Retinal pigment epithelial cell (primary cell): ENCODE data around the gene TESMIN.

Source experiments
- DNase-seq: peaks from one replicate; pipeline ENCODE4 v3.0.0-alpha.2; 2010; ENCODE audit warnings: low read depth
- H3K4me3 ChIP-seq: 2 replicates; pipeline ENCODE4 v1.5.1; 2011; ENCODE audit warnings: mild to moderate bottlenecking, low read length, control low read depth, moderate library complexity
- TF ChIP-seq, protein P1 (sequence below): conservative IDR thresholded peaks from 2 replicates; pipeline ENCODE4 v1.5.1; 2011; ENCODE audit warnings: low read depth, low read length, control low read depth, inconsistent platforms

Gene TESMIN

DNA sequence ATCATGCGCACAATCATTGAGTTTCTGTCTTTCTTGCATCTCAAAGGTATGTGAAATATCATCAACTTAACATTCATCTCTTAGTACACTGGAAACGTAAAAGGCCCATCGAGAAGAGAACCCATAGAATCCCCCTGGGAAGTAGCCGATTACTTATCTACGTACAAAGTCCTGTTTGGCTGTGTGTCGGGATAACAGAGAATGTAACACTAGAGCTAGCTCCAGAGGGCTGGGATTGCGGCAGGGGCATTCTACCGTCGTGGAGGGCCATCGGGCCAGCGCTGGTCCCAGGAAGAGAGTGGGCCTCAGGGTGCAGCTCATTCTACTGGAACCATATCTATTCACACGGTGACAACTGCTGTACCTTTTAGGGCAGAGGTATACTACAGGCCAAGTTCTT is 62.4 kb downstream of the TESMIN start:
- TF ChIP-seq, protein P1, sequence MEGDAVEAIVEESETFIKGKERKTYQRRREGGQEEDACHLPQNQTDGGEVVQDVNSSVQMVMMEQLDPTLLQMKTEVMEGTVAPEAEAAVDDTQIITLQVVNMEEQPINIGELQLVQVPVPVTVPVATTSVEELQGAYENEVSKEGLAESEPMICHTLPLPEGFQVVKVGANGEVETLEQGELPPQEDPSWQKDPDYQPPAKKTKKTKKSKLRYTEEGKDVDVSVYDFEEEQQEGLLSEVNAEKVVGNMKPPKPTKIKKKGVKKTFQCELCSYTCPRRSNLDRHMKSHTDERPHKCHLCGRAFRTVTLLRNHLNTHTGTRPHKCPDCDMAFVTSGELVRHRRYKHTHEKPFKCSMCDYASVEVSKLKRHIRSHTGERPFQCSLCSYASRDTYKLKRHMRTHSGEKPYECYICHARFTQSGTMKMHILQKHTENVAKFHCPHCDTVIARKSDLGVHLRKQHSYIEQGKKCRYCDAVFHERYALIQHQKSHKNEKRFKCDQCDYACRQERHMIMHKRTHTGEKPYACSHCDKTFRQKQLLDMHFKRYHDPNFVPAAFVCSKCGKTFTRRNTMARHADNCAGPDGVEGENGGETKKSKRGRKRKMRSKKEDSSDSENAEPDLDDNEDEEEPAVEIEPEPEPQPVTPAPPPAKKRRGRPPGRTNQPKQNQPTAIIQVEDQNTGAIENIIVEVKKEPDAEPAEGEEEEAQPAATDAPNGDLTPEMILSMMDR: no peak
- H3K4me3 ChIP-seq: no peak overlapping the region
- DNase-seq: no peak

- H3K4me3 ChIP-seq: no peak overlapping the region
- DNase-seq: no peak
- TF ChIP-seq, protein P1: no peak
Observed at GRCh38 chr11:68687986-68688385, 63.3 kb downstream of the TESMIN start.

GRCh38 chr11:68687311-68687710 is 64.0 kb downstream of the TESMIN start:
- no peak overlapping the region for H3K4me3 ChIP-seq
- TF ChIP-seq, protein P1: no peak
- DNase-seq: no peak

DNA sequence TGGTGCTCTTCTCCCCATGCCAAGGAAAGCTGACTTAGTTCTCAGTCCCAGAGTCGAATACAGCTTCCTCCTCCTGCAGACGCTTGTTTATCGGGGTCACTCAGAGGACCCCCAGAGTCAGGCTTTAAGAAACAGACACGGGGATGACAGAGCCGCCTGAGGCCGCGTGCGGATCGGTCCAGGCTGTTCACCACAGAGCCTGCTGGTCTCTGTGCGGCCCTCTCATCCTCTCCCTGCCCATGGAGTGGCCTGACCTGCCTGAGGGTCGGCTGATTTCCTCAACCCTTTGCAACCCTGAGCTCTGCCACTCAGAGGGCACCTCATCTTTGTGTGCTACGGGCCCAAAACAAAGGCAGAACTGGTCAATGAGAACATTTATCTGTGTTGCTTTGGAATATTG is 64.8 kb downstream of the TESMIN start:
- H3K4me3 ChIP-seq: no peak overlapping the region
- TF ChIP-seq, protein P1: no peak
- no peak for DNase-seq

DNA sequence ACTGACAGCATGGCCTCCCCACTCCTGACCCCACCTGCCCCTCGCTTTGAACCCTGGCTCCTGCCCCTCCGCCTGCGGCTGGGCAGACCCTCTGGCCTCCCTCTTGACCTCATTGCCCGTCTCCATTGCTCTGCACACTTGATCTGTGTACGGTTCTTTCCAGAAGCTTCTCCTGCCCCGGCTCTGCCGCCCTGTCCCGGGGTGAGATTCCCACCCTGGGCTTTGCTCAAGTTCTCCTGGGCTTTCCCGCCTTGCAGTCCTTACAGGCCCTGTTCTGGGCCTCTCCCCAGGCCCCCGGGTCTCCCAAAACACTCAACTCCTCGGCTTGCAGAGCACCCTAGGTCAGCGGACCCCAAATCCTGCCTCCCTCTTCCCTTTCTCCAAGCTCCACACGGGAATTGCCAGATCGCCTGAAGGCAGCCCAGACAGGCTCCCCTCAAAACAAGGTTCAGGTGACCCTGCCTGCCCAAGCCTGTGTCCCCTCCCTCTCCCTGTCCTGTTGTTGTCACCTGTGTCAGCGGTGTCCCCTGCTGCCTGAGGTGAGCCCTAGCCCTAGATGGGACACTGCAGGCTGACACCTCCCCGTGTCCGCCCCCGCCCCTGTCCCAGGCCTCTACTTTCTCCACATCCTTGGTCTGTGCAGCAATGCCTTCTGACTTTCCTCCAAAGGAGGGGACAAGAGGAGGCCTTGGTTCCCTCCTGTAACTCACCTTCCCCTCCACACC is 65.5 kb downstream of the TESMIN start:
- no peak overlapping the region for H3K4me3 ChIP-seq
- TF ChIP-seq, protein P1: no peak
- no peak for DNase-seq

- peak within 1 kb of the TSS; percentile 6 for H3K4me3 ChIP-seq
- DNase-seq: no peak
Observed at GRCh38 chr11:68684385-68685356, 66.6 kb downstream of the TESMIN start, which contains the start of gene GAL. TSS of gene GAL (plus strand) at chr11:68684544. CDS start at chr11:68684924, 380 bp downstream.

More at GRCh38 chr11:68684385-68685356, 66.6 kb downstream of the TESMIN start, which contains the start of gene GAL:
- TF ChIP-seq, protein P1: no peak
